Activated naive CD4-positive, alpha-beta T cell treated with anti-CD3 and anti-CD28 coated beads, Interleukin-2, amount 50 U/mL, for 24 hours (primary cell): ENCODE measurements around the gene HTRA3.

Experiments
- H3K27ac Mint-ChIP-seq: one replicate; pipeline ENCODE4 v1.8.0; 2021; ENCODE audit warnings: mild to moderate bottlenecking, mixed read lengths
- H3K27me3 Mint-ChIP-seq: one replicate; pipeline ENCODE4 v1.8.0; 2021; ENCODE audit warnings: mixed read lengths
- H3K36me3 Mint-ChIP-seq: one replicate; pipeline ENCODE4 v1.8.0; 2021; ENCODE audit warnings: mixed read lengths
- H3K4me1 Mint-ChIP-seq: one replicate; pipeline ENCODE4 v1.8.0; 2021; ENCODE audit warnings: mixed read lengths
- H3K4me3 Mint-ChIP-seq: one replicate; pipeline ENCODE4 v1.8.0; 2021; ENCODE audit warnings: mild to moderate bottlenecking, mixed read lengths
- H3K9me3 Mint-ChIP-seq: one replicate; pipeline ENCODE4 v1.8.0; 2021; ENCODE audit warnings: mixed read lengths

HTRA3 gene

GRCh38 chr4:8287343-8288280, 18.1 kb downstream of the HTRA3 start:
- H3K27me3 Mint-ChIP-seq: no peaks in the 10 kb centered on the region
- H3K4me1 Mint-ChIP-seq: no peaks in the 10 kb centered on the region
- H3K4me3 Mint-ChIP-seq: no peak overlapping the region
- H3K9me3 Mint-ChIP-seq: no peaks in the 10 kb centered on the region
- no peak overlapping the region for H3K27ac Mint-ChIP-seq
- H3K36me3 Mint-ChIP-seq: no peaks in the 10 kb centered on the region

- H3K27ac Mint-ChIP-seq: no peak overlapping the region
- no peaks in the 10 kb centered on the region for H3K27me3 Mint-ChIP-seq
- no peak overlapping the region for H3K4me3 Mint-ChIP-seq
- H3K36me3 Mint-ChIP-seq: no peaks in the 10 kb centered on the region
- no peaks in the 10 kb centered on the region for H3K4me1 Mint-ChIP-seq
- H3K9me3 Mint-ChIP-seq: no peaks in the 10 kb centered on the region
These were observed 19.7 kb downstream of the HTRA3 start for GRCh38 chr4:8289151-8289750.

GRCh38 chr4:8289956-8290700, 20.6 kb downstream of the HTRA3 start:
- H3K36me3 Mint-ChIP-seq: no peaks in the 10 kb centered on the region
- H3K4me1 Mint-ChIP-seq: no peaks in the 10 kb centered on the region
- no peak overlapping the region for H3K27ac Mint-ChIP-seq
- no peaks in the 10 kb centered on the region for H3K9me3 Mint-ChIP-seq
- H3K4me3 Mint-ChIP-seq: no peak overlapping the region
- no peaks in the 10 kb centered on the region for H3K27me3 Mint-ChIP-seq

GRCh38 chr4:8290701-8290970, 21.1 kb downstream of the HTRA3 start:
- Mint-ChIP-seq H3K9me3 (no peaks in the 10 kb centered on the region), H3K4me3 (no peak overlapping the region), H3K27ac (no peak overlapping the region), H3K27me3 (no peaks in the 10 kb centered on the region), H3K4me1 (no peaks in the 10 kb centered on the region), H3K36me3 (no peaks in the 10 kb centered on the region)

DNA sequence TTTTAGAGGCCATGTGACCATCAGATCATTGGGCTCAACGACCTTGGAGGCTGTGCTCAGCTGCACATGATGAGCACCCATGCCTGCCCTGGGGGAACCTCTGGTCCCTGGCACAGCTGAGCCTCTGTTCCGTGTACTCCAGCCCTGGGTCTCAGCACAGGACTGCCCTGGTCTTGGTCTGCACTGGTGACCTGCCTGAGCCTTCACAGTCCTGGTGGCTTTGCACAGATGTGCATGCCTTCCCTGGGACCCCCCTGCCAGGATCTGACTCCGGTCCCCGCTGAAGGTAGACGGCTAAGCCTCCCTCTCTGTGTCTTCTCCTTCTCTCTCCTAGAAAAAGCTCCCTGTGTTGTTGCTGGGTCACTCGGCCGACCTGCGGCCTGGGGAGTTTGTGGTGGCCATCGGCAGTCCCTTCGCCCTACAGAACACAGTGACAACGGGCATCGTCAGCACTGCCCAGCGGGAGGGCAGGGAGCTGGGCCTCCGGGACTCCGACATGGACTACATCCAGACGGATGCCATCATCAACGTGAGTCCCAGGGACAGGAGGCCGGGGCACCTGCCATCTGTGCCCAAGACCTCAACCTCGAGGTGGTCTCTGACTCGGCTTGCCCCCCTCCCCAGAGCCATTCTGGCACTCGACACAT, 21.6 kb downstream of the HTRA3 start:
- Mint-ChIP-seq H3K27ac (no peak overlapping the region), H3K27me3 (no peaks in the 10 kb centered on the region), H3K4me3 (no peak overlapping the region)

DNA sequence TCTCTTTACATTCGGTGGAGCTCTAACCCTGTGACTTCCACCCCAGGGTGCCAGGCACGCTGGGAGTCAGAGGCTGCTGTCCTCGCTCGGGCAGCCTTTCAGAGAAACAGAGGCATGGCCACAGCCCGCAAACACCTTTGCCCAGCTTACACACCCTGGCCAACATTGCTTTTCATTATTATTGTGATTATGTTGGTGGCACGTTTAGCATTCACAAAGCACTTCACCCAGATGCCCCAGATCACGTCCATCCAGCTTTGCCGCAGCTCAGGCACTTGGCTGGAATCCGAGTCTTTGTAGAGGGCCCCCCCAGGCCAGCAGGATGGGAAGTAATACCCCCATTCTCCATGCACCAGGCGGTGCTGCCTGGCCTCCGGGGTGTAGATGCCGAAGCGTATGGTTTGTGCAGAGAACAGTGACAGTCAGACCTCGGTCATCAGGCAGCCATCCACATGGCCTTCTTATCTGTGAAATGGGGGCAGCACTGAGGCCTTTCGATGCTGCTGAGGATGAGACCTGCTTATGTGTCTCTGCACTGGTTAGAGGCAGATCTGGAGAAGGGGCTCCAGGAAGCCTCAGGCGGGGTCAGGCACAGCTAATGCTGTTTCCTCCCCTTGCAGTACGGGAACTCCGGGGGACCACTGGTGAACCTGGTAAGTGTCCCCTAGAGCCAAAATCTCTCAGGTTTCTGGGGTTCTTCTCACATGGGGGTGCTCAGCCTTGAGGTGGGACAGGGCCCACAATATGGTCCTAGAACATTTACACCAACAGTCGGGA, 22.3 kb downstream of the HTRA3 start:
- no peaks in the 10 kb centered on the region for H3K27me3 Mint-ChIP-seq
- H3K27ac Mint-ChIP-seq: no peak overlapping the region
- H3K4me1 Mint-ChIP-seq: no peaks in the 10 kb centered on the region
- H3K9me3 Mint-ChIP-seq: no peaks in the 10 kb centered on the region
- H3K4me3 Mint-ChIP-seq: no peak overlapping the region
- H3K36me3 Mint-ChIP-seq: no peaks in the 10 kb centered on the region

More for the DNA sequence above, 21.6 kb downstream of the HTRA3 start:
- no peaks in the 10 kb centered on the region for H3K4me1 Mint-ChIP-seq
- no peaks in the 10 kb centered on the region for H3K9me3 Mint-ChIP-seq
- no peaks in the 10 kb centered on the region for H3K36me3 Mint-ChIP-seq

- H3K4me1 Mint-ChIP-seq: no peaks in the 10 kb centered on the region
- H3K27me3 Mint-ChIP-seq: no peaks in the 10 kb centered on the region
- H3K9me3 Mint-ChIP-seq: no peaks in the 10 kb centered on the region
- H3K36me3 Mint-ChIP-seq: no peaks in the 10 kb centered on the region
- no peak overlapping the region for H3K27ac Mint-ChIP-seq
- H3K4me3 Mint-ChIP-seq: no peak overlapping the region
These were observed 23.0 kb downstream of the HTRA3 start for GRCh38 chr4:8292478-8293107.

DNA sequence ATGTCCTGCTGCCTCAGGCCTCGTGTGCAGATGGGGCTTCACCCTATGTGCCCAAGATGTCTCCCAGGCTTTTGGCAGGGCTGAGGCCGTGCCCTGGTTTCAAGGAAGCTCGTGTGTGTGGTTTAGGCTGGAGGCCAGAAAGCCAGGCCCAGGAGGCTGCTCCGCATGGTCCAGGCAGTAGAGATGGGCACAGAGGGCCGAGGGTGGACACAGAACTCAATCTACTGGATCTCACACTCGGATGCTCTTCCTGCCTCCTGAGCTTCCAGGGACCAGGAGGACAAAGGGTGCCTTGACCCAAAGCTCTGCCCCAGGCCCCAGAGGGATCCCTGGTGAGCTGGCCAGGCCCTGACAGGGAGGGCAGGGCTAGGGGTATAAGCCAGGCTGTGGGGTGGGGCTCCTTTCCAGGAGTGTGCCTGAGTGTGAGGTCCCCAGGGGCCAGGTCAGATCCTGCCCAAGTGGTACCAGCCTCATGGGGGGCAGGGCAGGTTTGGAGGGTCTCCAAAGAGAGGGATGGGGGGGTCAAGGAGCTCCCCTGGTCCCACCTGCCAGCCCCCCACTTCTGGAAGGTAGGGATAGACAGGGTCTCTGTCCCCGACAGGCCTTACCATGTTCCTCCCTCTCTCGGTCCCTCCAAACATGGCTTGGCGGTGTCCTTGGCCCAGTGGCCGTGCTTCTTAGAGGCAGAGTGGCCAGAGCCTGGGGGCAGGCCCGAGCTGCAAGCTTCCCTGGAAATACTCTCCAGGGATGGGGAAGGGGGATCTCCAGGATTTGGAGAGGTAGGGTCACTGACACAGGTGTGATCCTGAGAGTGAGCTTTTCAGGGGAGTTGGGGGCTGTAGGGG, 23.8 kb downstream of the HTRA3 start:
- no peaks in the 10 kb centered on the region for H3K36me3 Mint-ChIP-seq
- no peak overlapping the region for H3K4me3 Mint-ChIP-seq
- H3K9me3 Mint-ChIP-seq: no peaks in the 10 kb centered on the region
- no peaks in the 10 kb centered on the region for H3K4me1 Mint-ChIP-seq
- no peak overlapping the region for H3K27ac Mint-ChIP-seq
- H3K27me3 Mint-ChIP-seq: peaks cover 1% of the 10 kb centered on the region

- no peaks in the 10 kb centered on the region for H3K4me1 Mint-ChIP-seq
- H3K27me3 Mint-ChIP-seq: peaks cover 1% of the 10 kb centered on the region
- H3K36me3 Mint-ChIP-seq: no peaks in the 10 kb centered on the region
- no peak overlapping the region for H3K27ac Mint-ChIP-seq
- H3K4me3 Mint-ChIP-seq: no peak overlapping the region
- no peaks in the 10 kb centered on the region for H3K9me3 Mint-ChIP-seq
These were observed 24.5 kb downstream of the HTRA3 start for GRCh38 chr4:8294036-8294435.

DNA sequence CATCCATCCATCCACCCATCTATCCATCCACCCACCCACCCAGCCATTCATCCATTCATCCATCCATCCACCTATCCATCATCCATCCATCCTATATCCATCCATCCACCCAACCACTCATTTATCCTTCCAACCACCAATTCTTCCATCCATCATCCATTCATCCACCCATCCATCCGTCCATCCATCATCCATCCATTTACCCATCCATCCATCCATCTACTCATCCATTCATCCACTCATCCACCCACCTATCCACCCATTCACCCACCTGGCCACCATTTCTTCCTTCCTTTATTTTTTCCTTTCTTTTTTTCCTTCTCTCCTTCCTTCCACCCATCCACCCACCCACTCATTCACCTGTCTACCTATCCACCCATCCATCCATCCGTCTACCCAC, 25.2 kb downstream of the HTRA3 start:
- Mint-ChIP-seq H3K36me3 (no peaks in the 10 kb centered on the region), H3K27me3 (peaks cover 1% of the 10 kb centered on the region), H3K9me3 (no peaks in the 10 kb centered on the region), H3K4me3 (no peak overlapping the region), H3K27ac (no peak overlapping the region), H3K4me1 (no peaks in the 10 kb centered on the region)

GRCh38 chr4:8295471-8295870, 25.9 kb downstream of the HTRA3 start:
- H3K9me3 Mint-ChIP-seq: no peaks in the 10 kb centered on the region
- peaks cover 1% of the 10 kb centered on the region for H3K27me3 Mint-ChIP-seq
- H3K4me1 Mint-ChIP-seq: no peaks in the 10 kb centered on the region
- no peak overlapping the region for H3K27ac Mint-ChIP-seq
- no peaks in the 10 kb centered on the region for H3K36me3 Mint-ChIP-seq
- no peak overlapping the region for H3K4me3 Mint-ChIP-seq

DNA sequence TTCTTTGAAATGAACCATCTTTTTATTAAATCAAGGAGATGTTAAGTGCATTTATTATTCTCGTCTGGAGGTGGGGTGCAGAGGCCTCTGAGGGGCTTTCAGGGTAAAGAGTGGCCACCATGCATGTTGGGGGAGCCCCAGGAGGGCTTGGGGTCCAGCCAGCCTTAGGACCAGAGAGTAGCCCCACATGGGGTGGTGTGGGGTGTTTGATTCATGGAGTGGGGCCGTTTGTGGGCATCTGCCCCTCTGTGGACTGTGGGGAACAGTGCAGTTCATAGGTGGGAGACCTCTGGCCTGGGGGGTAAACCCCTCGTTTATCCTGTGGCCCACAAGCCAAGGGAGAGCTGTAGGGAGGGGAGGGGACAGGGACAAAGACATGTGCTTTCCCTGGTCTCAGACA, 26.9 kb downstream of the HTRA3 start:
- Mint-ChIP-seq H3K9me3 (peaks cover 8% of the 10 kb centered on the region), H3K27me3 (peaks cover 1% of the 10 kb centered on the region), H3K4me1 (no peaks in the 10 kb centered on the region), H3K36me3 (no peaks in the 10 kb centered on the region), H3K27ac (no peak overlapping the region), H3K4me3 (no peak overlapping the region)

DNA sequence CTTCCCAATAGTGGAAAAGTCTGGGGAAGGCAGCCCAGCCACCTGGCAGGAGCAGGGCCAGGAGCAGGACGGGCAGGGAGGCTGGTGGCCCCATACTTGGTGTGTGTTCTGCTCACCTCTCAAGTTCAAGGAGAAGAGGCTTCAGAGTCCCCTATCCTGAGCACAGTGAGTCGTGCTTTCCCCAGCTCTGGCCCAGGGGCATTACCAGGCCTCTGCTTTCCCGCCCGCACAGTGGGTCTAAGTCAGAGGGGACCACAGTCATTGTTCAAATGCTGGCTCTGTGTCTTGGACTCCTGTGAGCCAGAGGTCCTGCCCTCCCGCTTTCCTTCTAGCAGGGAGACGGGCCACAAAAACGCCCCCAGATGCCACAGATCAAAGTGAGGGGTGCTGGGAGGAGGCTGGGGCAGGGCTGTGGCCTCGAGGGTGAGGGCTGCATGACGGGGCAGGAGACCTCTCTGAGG, 27.6 kb downstream of the HTRA3 start:
- H3K4me1 Mint-ChIP-seq: no peaks in the 10 kb centered on the region
- no peak overlapping the region for H3K27ac Mint-ChIP-seq
- no peak overlapping the region for H3K4me3 Mint-ChIP-seq
- H3K36me3 Mint-ChIP-seq: no peaks in the 10 kb centered on the region
- peaks cover 8% of the 10 kb centered on the region for H3K9me3 Mint-ChIP-seq
- H3K27me3 Mint-ChIP-seq: peaks cover 1% of the 10 kb centered on the region
